A673 (cell line): Measurements from ENCODE around the gene OTOGL.

Experiments
- EZH2 ChIP-seq: fragments of 200-600 bp; sonication (generic); IDR thresholded peaks from 2 replicates; pipeline ENCODE4 v1.6.1; 2017; ENCODE audit warnings: borderline replicate concordance, low read depth, mild to moderate bottlenecking, mixed read lengths, antibody characterized with exemption, low read length; ENCODE audit not compliant: poor library complexity, severe bottlenecking
- TF ChIP-seq, protein P1 (sequence below): fragments of 300-800, 200-600 bp; sonication (generic); conservative IDR thresholded peaks from 2 replicates; pipeline ENCODE4 v1.5.1; 2017; ENCODE audit warnings: low read depth, mild to moderate bottlenecking, antibody characterized with exemption, low read length, moderate library complexity, mixed read lengths

DNA sequence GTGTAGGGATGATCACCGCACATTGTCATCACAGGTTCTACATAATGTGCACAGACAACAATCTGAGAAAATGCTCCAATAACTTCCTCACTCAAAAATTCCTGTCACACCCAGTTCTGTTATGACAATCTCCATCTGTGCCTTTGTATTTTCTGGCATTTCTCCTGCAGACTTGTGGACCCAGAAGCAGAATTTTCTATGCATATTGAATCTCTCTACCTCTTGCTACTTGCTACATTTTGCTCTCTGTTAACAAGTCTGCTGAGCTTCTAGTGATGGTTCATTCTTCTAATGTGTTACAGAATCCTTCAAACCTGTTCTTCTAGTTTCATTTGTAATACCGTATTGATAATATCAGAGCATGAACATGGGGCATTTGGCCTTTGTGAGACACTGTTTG, 216.9 kb downstream of the OTOGL start:
- TF ChIP-seq, protein P1, sequence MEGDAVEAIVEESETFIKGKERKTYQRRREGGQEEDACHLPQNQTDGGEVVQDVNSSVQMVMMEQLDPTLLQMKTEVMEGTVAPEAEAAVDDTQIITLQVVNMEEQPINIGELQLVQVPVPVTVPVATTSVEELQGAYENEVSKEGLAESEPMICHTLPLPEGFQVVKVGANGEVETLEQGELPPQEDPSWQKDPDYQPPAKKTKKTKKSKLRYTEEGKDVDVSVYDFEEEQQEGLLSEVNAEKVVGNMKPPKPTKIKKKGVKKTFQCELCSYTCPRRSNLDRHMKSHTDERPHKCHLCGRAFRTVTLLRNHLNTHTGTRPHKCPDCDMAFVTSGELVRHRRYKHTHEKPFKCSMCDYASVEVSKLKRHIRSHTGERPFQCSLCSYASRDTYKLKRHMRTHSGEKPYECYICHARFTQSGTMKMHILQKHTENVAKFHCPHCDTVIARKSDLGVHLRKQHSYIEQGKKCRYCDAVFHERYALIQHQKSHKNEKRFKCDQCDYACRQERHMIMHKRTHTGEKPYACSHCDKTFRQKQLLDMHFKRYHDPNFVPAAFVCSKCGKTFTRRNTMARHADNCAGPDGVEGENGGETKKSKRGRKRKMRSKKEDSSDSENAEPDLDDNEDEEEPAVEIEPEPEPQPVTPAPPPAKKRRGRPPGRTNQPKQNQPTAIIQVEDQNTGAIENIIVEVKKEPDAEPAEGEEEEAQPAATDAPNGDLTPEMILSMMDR: no peak
- TF ChIP-seq EZH2: no peak
